Kidney (tissue), 14 donors: ENCODE results near the gene SLC38A8. TPM values are rescaled to one million over a fixed set of nuclear protein-coding genes. Genes with fewer than 3 reads are reported as not detected.

Experiments used
- DNase-seq, 5 donors: peaks; one replicate each; pipeline ENCODE4 v3.0.0-alpha.2; 2013 to 2020
- FAIRE-seq: peaks from 2 replicates; lab custom pipeline; 2012; peaks lifted over from hg19 to GRCh38; lab: Jason Lieb, UNC
- H3K27ac ChIP-seq, 2 donors: one replicate each; pipeline ENCODE4 v1.7.0; 2013; ENCODE audit warnings: low read depth in 2 of 2, low read length in 2 of 2, inconsistent platforms in 1 of 2
- H3K27me3 ChIP-seq: one replicate; pipeline ENCODE4 v1.7.1; 2013; ENCODE audit warnings: low read length, inconsistent platforms; ENCODE audit not compliant: control insufficient read depth, insufficient read depth
- H3K36me3 ChIP-seq, 3 donors: one replicate each; pipeline versions ENCODE4 v1.7.0 to v1.7.1; 2013; ENCODE audit warnings: low read length in 3 of 3, control low read depth in 1 of 3, inconsistent platforms in 1 of 3; ENCODE audit not compliant: insufficient read depth in 3 of 3, control insufficient read depth in 2 of 3
- H3K4me1 ChIP-seq, 3 donors: one replicate each; pipeline versions ENCODE4 v1.7.0 to v1.7.1; 2013; ENCODE audit warnings: low read length in 3 of 3, inconsistent platforms in 1 of 3, low read depth in 1 of 3; ENCODE audit not compliant: control insufficient read depth in 2 of 3, insufficient read depth in 2 of 3
- H3K4me3 ChIP-seq, 3 donors: one replicate each; pipeline versions ENCODE4 v1.7.0 to v1.8.1; 2013; ENCODE audit warnings: low read length in 3 of 3, control low read depth in 1 of 3, inconsistent platforms in 1 of 3
- H3K9ac ChIP-seq, 3 donors: one replicate each; pipeline versions ENCODE4 v1.7.0 to v1.7.1; 2013; ENCODE audit warnings: low read length in 3 of 3, control low read depth in 1 of 3, inconsistent platforms in 1 of 3
- H3K9me3 ChIP-seq, 3 donors: one replicate each; pipeline versions ENCODE4 v1.7.0 to v1.7.1; 2013; ENCODE audit warnings: low read length in 3 of 3, control low read depth in 1 of 3, inconsistent platforms in 1 of 3; ENCODE audit not compliant: control insufficient read depth in 2 of 3, insufficient read depth in 1 of 3
- intact Hi-C: fragments of 100-400 bp; cut with DNase I; formaldehyde crosslinking; loops from one replicate; pipeline ENCODE4 v1.11.1; 2022
- polyA plus RNA-seq: library from polyadenylated mRNA; stranded (reverse); fragments of 350-450 nt; fragmentation: Illumina TruSeq; extraction: RNeasy Lipid Tissue Mini Kit (QIAGEN cat#74804); gene quantifications from one replicate; pipeline ENCODE4 v1.2.3, GENCODE V29; 2014; ENCODE audit warnings: low read depth, low replicate concordance; ENCODE audit not compliant: insufficient read depth
- total RNA-seq: library from RNA; stranded (reverse); fragmentation: NEBNext Ultra II Directional; extraction: Animal tissue kit (Norgen Biotek cat#: 25700); gene quantifications from one replicate; pipeline ENCODE4 v1.2.1, GENCODE V29; 2021
- TF ChIP-seq, protein P1 (sequence below): IDR thresholded peaks from 3 replicates; pipeline ENCODE4 v1.5.1; 2012; ENCODE audit warnings: mild to moderate bottlenecking, moderate library complexity, borderline replicate concordance; ENCODE audit not compliant: insufficient read depth; ENCODE audit errors: extremely low read depth
- donor health status: control.
- donor health status: control.
- donor health status: control.
- donor health status: control.
- donor health status: control.
- donor health status: DM: yes; HTN: yes; CAD: no.
- donor health status: Normal renal cell carcinoma (clear cell type).

SLC38A8 gene
- total and polyA plus RNA-seq, 2 donors from 2014 or later: 0.30 TPM; not detected in 1

DNA sequence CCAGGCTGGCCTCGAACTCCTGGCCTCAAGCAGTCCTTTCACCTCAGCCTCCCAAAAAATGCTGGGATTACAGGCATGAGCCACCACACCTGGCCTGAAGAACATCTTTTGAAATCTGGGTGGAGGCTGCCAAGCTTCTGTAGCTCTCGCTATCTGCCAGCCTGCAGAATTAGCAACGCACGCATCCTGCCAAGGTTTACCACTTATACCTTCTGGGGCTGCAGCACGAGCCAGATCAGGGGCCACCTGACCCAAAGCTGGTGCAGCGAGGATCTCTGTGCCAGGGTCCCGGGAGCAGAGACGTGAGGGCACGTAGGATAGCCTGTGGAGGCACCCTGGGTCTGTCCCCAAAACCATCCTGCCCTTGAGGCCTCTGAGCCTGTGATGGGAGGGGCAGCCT lies 22.2 kb downstream of the SLC38A8 start:
- intact Hi-C loops: no loop called here
- FAIRE-seq: no peak
- no peak for DNase-seq

DNA sequence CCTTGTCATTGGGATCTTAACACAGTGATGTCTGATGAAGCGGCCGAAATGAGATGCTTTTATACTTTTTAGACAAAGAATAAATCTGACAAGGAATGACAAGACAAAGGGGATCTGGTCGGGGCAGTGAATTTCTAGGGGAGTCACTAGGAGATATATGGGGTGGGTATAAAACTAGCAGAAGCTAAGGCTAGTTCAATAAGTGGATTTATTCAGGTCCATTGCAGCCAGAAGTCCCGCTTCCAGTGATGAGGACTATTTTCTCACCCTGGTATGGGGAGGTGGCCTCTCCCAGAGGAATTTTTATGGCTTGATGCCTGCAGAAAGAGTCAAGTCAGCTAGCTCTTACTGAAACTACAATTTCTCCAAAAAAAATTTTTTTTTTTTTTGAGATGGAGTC lies 23.9 kb downstream of the SLC38A8 start:
- intact Hi-C loops: no loop called here
- TF ChIP-seq, protein P1, sequence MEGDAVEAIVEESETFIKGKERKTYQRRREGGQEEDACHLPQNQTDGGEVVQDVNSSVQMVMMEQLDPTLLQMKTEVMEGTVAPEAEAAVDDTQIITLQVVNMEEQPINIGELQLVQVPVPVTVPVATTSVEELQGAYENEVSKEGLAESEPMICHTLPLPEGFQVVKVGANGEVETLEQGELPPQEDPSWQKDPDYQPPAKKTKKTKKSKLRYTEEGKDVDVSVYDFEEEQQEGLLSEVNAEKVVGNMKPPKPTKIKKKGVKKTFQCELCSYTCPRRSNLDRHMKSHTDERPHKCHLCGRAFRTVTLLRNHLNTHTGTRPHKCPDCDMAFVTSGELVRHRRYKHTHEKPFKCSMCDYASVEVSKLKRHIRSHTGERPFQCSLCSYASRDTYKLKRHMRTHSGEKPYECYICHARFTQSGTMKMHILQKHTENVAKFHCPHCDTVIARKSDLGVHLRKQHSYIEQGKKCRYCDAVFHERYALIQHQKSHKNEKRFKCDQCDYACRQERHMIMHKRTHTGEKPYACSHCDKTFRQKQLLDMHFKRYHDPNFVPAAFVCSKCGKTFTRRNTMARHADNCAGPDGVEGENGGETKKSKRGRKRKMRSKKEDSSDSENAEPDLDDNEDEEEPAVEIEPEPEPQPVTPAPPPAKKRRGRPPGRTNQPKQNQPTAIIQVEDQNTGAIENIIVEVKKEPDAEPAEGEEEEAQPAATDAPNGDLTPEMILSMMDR: no peak
- no peak for DNase-seq
- H3K9me3 ChIP-seq: peaks cover 0 to 5% (median 0%) of the 10 kb centered on the region in 3 donors
- H3K4me3 ChIP-seq: no peak overlapping the region
- no peak for FAIRE-seq
- H3K36me3 ChIP-seq: no peaks in the 10 kb centered on the region
- H3K4me1 ChIP-seq: no peaks in the 10 kb centered on the region
- no peak overlapping the region for H3K27ac ChIP-seq
- no peak overlapping the region for H3K9ac ChIP-seq
- H3K27me3 ChIP-seq: no peaks in the 10 kb centered on the region

More for the DNA sequence above, 22.2 kb downstream of the SLC38A8 start:
- H3K9me3 ChIP-seq: peaks cover 0 to 5% (median 0%) of the 10 kb centered on the region in 3 donors
- TF ChIP-seq, protein P1: no peak
- no peaks in the 10 kb centered on the region for H3K27me3 ChIP-seq
- H3K36me3 ChIP-seq: no peaks in the 10 kb centered on the region
- no peak overlapping the region for H3K9ac ChIP-seq
- H3K4me1 ChIP-seq: no peaks in the 10 kb centered on the region
- H3K4me3 ChIP-seq: no peak overlapping the region
- H3K27ac ChIP-seq: no peak overlapping the region

DNA sequence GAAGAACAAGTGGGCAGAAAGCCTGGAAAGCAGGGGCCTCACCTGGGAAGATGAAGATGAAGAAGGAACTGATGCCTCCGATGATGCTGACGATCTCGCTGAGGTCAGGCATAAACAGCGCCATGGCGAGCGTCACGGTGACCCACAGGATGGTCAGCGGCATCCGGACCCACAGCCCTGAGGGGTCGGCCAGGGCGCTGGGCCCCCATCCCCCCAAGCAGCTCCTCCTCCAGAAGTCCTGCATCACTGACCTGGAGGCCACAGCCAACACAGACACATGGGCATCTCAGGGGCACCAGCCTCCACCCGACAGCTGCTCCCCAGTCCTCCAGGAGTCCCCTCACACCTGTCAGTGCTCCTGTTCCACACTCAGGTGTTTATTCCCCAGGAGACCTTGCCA lies 26.1 kb downstream of the SLC38A8 start:
- intact Hi-C loops: no loop called here
- H3K4me1 ChIP-seq: no peaks in the 10 kb centered on the region
- H3K27me3 ChIP-seq: no peaks in the 10 kb centered on the region
- DNase-seq: no peak
- H3K4me3 ChIP-seq: no peak overlapping the region
- no peaks in the 10 kb centered on the region for H3K36me3 ChIP-seq
- peaks cover 0 to under 1% (median 0%) of the 10 kb centered on the region in 3 donors for H3K9me3 ChIP-seq
- FAIRE-seq: no peak
- no peak overlapping the region for H3K9ac ChIP-seq
- H3K27ac ChIP-seq: no peak overlapping the region
- TF ChIP-seq, protein P1: no peak

DNA sequence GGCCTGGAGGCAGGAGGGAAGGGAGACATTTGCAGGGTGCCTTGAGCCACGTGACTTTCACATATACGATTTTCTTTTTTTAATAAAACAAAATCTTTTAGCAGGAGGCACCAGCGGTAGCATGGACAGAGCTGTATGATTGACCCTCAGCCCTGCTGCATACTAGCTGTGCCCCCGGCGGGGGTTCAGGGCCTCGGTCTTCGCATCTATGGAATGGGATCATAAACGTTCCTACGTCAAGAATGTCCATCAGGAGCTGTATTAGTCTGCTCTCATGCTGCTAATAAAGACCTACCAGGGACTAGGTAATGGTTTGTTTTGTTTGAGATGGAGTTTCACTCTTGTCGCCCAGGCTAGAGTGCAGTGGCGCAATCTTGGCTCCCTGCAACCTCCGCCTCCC lies 27.2 kb downstream of the SLC38A8 start:
- H3K9me3 ChIP-seq: no peaks in the 10 kb centered on the region
- no peak overlapping the region for H3K9ac ChIP-seq
- no peak overlapping the region for H3K27ac ChIP-seq
- intact Hi-C loops: no loop called here
- no peak for DNase-seq
- H3K27me3 ChIP-seq: no peaks in the 10 kb centered on the region
- H3K4me1 ChIP-seq: no peaks in the 10 kb centered on the region
- TF ChIP-seq, protein P1: no peak
- H3K36me3 ChIP-seq: no peaks in the 10 kb centered on the region
- H3K4me3 ChIP-seq: no peak overlapping the region
- FAIRE-seq: no peak
